IMR-90 (cell line): ENCODE results near the gene CLDN15. TPM values are rescaled to one million over a fixed set of nuclear protein-coding genes. Genes with fewer than 3 reads are reported as not detected.

Experiments used
- ATAC-seq: fragments of 200-7000 bp; cut with Tn5 transposase; 2 replicates; pipeline ENCODE4 v1.9.1; 2020; ENCODE audit warnings: low read depth, mild to moderate bottlenecking, moderate library complexity
- BruUV-seq: library from RNA; stranded (reverse); fragments of 400-500 nt; replicated peaks from 2 replicates; lab custom pipeline; 2021; lab: Mats Ljungman, UMichigan
- CTCF ChIA-PET: fragments of 300-600 bp; formaldehyde crosslinking; extraction: SDS; loops from one replicate; lab custom pipeline; 2021; ENCODE audit warnings: antibody characterized with exemption; lab: Yijun Ruan, JAX
- POLR2A ChIA-PET: fragments of 300-600 bp; sonication (Branson Sonifier 250); formaldehyde crosslinking; loops from one replicate; lab custom pipeline; 2022; ENCODE audit warnings: antibody characterized with exemption; ENCODE audit not compliant: unreplicated experiment; lab: Charles Lee
- DNase-seq: peaks from one replicate; pipeline ENCODE4 v3.0.0; 2013
- H2AFZ ChIP-seq: replicated peaks from 2 replicates; pipeline ENCODE3; 2013; ENCODE audit warnings: low read length, mild to moderate bottlenecking; ENCODE audit not compliant: poor library complexity
- H2AK5ac ChIP-seq: 2 replicates; pipeline ENCODE4 v1.6.1; 2013; ENCODE audit warnings: low read depth, low read length, inconsistent platforms
- H2AK9ac ChIP-seq: replicated peaks from 2 replicates; pipeline ENCODE3; 2013; ENCODE audit warnings: mild to moderate bottlenecking, low read depth, low read length, moderate library complexity; ENCODE audit not compliant: poor library complexity
- H2BK120ac ChIP-seq: 2 replicates; pipeline ENCODE4 v1.6.1; 2013; ENCODE audit warnings: low read depth, low read length, inconsistent platforms
- H2BK15ac ChIP-seq: 3 replicates; pipeline ENCODE4 v1.6.1; 2013; ENCODE audit warnings: low read depth, low read length, inconsistent platforms
- H2BK20ac ChIP-seq: 2 replicates; pipeline ENCODE4 v1.6.1; 2013; ENCODE audit warnings: low read depth, mild to moderate bottlenecking, inconsistent platforms, low read length, moderate library complexity
- H2BK5ac ChIP-seq: 2 replicates; pipeline ENCODE4 v1.6.1; 2013; ENCODE audit warnings: mild to moderate bottlenecking, low read depth, low read length, inconsistent platforms; ENCODE audit not compliant: poor library complexity, severe bottlenecking
- H3K14ac ChIP-seq: replicated peaks from 2 replicates; pipeline ENCODE4 v1.6.1; 2013; ENCODE audit warnings: low read depth, low read length, inconsistent platforms
- H3K18ac ChIP-seq: 2 replicates; pipeline ENCODE4 v1.6.1; 2013; ENCODE audit warnings: low read depth, low read length, control low read depth
- H3K23ac ChIP-seq: 2 replicates; pipeline ENCODE4 v1.6.1; 2013; ENCODE audit warnings: low read depth, low read length, inconsistent platforms
- H3K27ac ChIP-seq: 2 replicates; pipeline ENCODE4 v1.5.1; 2013; ENCODE audit warnings: mild to moderate bottlenecking, control low read depth, low read length; ENCODE audit not compliant: insufficient read depth
- H3K27me3 ChIP-seq: 2 replicates; pipeline ENCODE4 v1.6.1; 2013; ENCODE audit warnings: low read length; ENCODE audit not compliant: control insufficient read depth, insufficient read depth
- H3K36me3 ChIP-seq: 2 replicates; pipeline ENCODE4 v1.6.1; 2013; ENCODE audit warnings: low read length, mixed read lengths; ENCODE audit not compliant: control insufficient read depth, insufficient read depth
- H3K4ac ChIP-seq: 2 replicates; pipeline ENCODE4 v1.6.1; 2013; ENCODE audit warnings: low read depth, low read length, inconsistent platforms
- H3K4me1 ChIP-seq: 2 replicates; pipeline ENCODE4 v1.6.1; 2013; ENCODE audit warnings: low read length, mixed read lengths; ENCODE audit not compliant: control insufficient read depth, insufficient read depth
- H3K4me2 ChIP-seq: 2 replicates; pipeline ENCODE4 v1.6.1; 2013; ENCODE audit warnings: low read depth, mild to moderate bottlenecking, control low read depth, low read length, moderate library complexity
- H3K4me3 ChIP-seq: 2 replicates; pipeline ENCODE4 v1.5.1; 2013; ENCODE audit warnings: low read depth, mild to moderate bottlenecking, control low read depth, low read length, moderate library complexity; ENCODE audit not compliant: insufficient read depth
- H3K56ac ChIP-seq: 2 replicates; pipeline ENCODE4 v1.6.1; 2013; ENCODE audit warnings: low read length, inconsistent platforms; ENCODE audit not compliant: insufficient read depth; ENCODE audit errors: extremely low read depth
- H3K79me1 ChIP-seq, 2 experiments: 2 replicates each; pipeline ENCODE4 v1.6.1; 2013; ENCODE audit warnings: low read length in 2 of 2, inconsistent platforms in 1 of 2, low read depth in 1 of 2
- H3K9ac ChIP-seq: 2 replicates; pipeline ENCODE4 v1.6.1; 2013; ENCODE audit warnings: low read depth, low read length, control low read depth
- H3K9me1 ChIP-seq: 2 replicates; pipeline ENCODE4 v1.6.1; 2013; ENCODE audit warnings: low read length, inconsistent platforms; ENCODE audit not compliant: insufficient read depth
- H3K9me3 ChIP-seq: 2 replicates; pipeline ENCODE4 v1.6.1; 2013; ENCODE audit warnings: low read length; ENCODE audit not compliant: control insufficient read depth, insufficient read depth
- H4K20me1 ChIP-seq: 2 replicates; pipeline ENCODE4 v1.6.1; 2013; ENCODE audit warnings: low read length, inconsistent platforms; ENCODE audit not compliant: insufficient read depth
- H4K5ac ChIP-seq: 2 replicates; pipeline ENCODE4 v1.6.1; 2013; ENCODE audit warnings: mild to moderate bottlenecking, low read depth, low read length, control low read depth
- H4K8ac ChIP-seq, 2 experiments: 2 replicates each; pipeline ENCODE4 v1.6.1; 2013; ENCODE audit warnings: low read depth in 2 of 2, low read length in 2 of 2, control low read depth in 1 of 2, inconsistent platforms in 1 of 2
- H4K91ac ChIP-seq: 2 replicates; pipeline ENCODE4 v1.6.1; 2013; ENCODE audit warnings: low read depth, low read length, inconsistent platforms; ENCODE audit not compliant: insufficient read depth
- BHLHE40 ChIP-seq: fragments of 150-350 bp; IDR thresholded peaks from 2 replicates; pipeline ENCODE4 v1.6.1; 2016; ENCODE audit warnings: mild to moderate bottlenecking, low read depth, low read length
- CEBPB ChIP-seq: IDR thresholded peaks from 2 replicates; pipeline ENCODE4 v1.6.1; 2012; ENCODE audit warnings: low read depth, low read length, improper control_type of control experiment
- CHD1 ChIP-seq: IDR thresholded peaks from 2 replicates; pipeline ENCODE4 v1.6.1; 2012; ENCODE audit warnings: low read depth, low read length, improper control_type of control experiment
- ELK1 ChIP-seq: fragments of 150-350 bp; IDR thresholded peaks from 2 replicates; pipeline ENCODE4 v1.6.1; 2016; ENCODE audit warnings: low read depth, mild to moderate bottlenecking, low read length, moderate library complexity, borderline replicate concordance
- MAFK ChIP-seq: IDR thresholded peaks from 2 replicates; pipeline ENCODE4 v1.6.1; 2012; ENCODE audit warnings: low read depth, low read length, improper control_type of control experiment
- NFE2L2 ChIP-seq: fragments of 150-350 bp; IDR thresholded peaks from 2 replicates; pipeline ENCODE4 v1.6.1; 2016; ENCODE audit warnings: low read depth, mild to moderate bottlenecking, low read length
- POLR2A ChIP-seq: IDR thresholded peaks from 2 replicates; pipeline ENCODE4 v1.6.1; 2012; ENCODE audit warnings: mild to moderate bottlenecking, low read depth, low read length
- RAD21 ChIP-seq: IDR thresholded peaks from 2 replicates; pipeline ENCODE4 v1.6.1; 2012; ENCODE audit warnings: low read length, improper control_type of control experiment
- RCOR1 ChIP-seq: IDR thresholded peaks from 2 replicates; pipeline ENCODE4 v1.6.1; 2012; ENCODE audit warnings: mild to moderate bottlenecking, low read length, improper control_type of control experiment; ENCODE audit not compliant: insufficient replicate concordance
- SMC3 ChIP-seq: fragments of 150-350 bp; IDR thresholded peaks from 2 replicates; pipeline ENCODE4 v1.6.1; 2016; ENCODE audit warnings: low read depth, mild to moderate bottlenecking, antibody characterized with exemption, low read length, moderate library complexity
- USF2 ChIP-seq: fragments of 150-350 bp; IDR thresholded peaks from 2 replicates; pipeline ENCODE4 v1.6.1; 2017; ENCODE audit warnings: mild to moderate bottlenecking, antibody characterized with exemption, low read length, low read depth
- WGBS, 2 experiments: methylation state at CpG; one replicate each; pipeline versions ENCODE4 v1.1.5 to v1.1.7; 2013; ENCODE audit warnings: missing lambda C conversion rate in 2 of 2; ENCODE audit not compliant: insufficient read length in 1 of 2; ENCODE audit errors: extremely low coverage in 2 of 2; 5-methylcytosine and 5-hydroxymethylcytosine counted together
- dilution Hi-C: fragments of 300-500 bp; cut with HindIII; formaldehyde crosslinking; loops from one replicate; pipeline ENCODE4 v1.14.3; 2018; ENCODE audit warnings: low sequenced_read_pairs; ENCODE audit not compliant: unreplicated experiment
- in situ Hi-C: fragments of 300-500 bp; cut with MboI; formaldehyde crosslinking; loops from 3 replicates; pipeline ENCODE4 v1.14.3; 2019; ENCODE audit warnings: low sequenced_read_pairs, inconsistent platforms, mixed read lengths
- intact Hi-C: fragments of 100-400 bp; cut with micrococcal nuclease; formaldehyde crosslinking; loops from 2 replicates; pipeline ENCODE4 v1.10.0; 2022
- polyA plus RNA-seq, 3 experiments: library from polyadenylated mRNA; depleted of rRNA; stranded (reverse); fragments of >200 nt; gene quantifications; 2 replicates each; pipeline ENCODE4 v1.2.3, GENCODE V29; 2012; ENCODE audit warnings: low replicate concordance in 1 of 3
- total RNA-seq: library from RNA; depleted of rRNA; stranded (reverse); fragments of >200 nt; gene quantifications from 2 replicates; pipeline ENCODE4 v1.2.3, GENCODE V29; 2012
- TF ChIP-seq, protein P1 (sequence below): conservative IDR thresholded peaks from 2 replicates; pipeline ENCODE4 v1.5.1; 2012; ENCODE audit warnings: mild to moderate bottlenecking, low read depth, low read length, improper control_type of control experiment

Gene CLDN15
- total and polyA plus RNA-seq, 2 of the 4 experiments (the other 2 are of a cell fraction) = 0.72 to 5.4 TPM

DNA sequence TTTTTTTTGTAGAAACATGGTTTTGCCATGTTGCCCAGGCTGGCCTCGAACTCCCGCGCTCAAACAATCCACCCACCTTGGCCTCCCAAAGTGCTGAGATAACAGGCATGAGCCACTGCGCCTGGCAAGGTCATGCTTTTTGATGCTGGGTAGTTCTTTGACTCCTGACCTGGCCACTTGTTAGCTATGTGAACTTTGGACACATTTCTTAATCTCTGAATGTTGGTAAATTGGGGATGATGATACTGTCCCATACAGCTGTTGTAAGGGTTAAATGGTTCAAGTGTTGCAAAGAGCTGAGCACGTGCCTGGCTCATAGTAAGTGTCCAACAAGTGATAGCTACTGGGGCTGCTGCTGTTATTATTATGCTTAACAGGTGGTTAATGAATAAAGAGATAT is 17.3 kb downstream of the CLDN15 start:
- H3K9me3 ChIP-seq = no peaks in the 10 kb centered on the region
- BruUV-seq = no TSS peak
- POLR2A ChIA-PET = no interaction called here

More for the DNA sequence above, 17.3 kb downstream of the CLDN15 start:
- Histone ChIP-seq H3K56ac (no peak overlapping the region), H3K14ac (no peak overlapping the region), H3K4ac (no peak overlapping the region), H4K5ac (no peak overlapping the region), H3K27ac (no peak overlapping the region), H2AK9ac (no peak overlapping the region), H3K23ac (no peak overlapping the region), H2BK20ac (no peak overlapping the region), H3K27me3 (no peaks in the 10 kb centered on the region), H3K4me2 (no peak overlapping the region), H2AK5ac (no peak overlapping the region), H4K20me1 (peaks cover 8% of the 10 kb centered on the region; the same call in 1 of the 2 replicates), H3K18ac (no peak overlapping the region), H3K36me3 (peaks cover 29% of the 10 kb centered on the region), H2BK15ac (no peak overlapping the region), H3K4me3 (no peak overlapping the region), H2BK120ac (no peak overlapping the region), H3K4me1 (peaks cover 9% of the 10 kb centered on the region), H3K79me1 (peaks cover 25 to 58% of the 10 kb centered on the region in 2 experiments), H2AFZ (no peak overlapping the region), H2BK5ac (no peak overlapping the region), H3K9ac (no peak overlapping the region), H3K9me1 (peaks cover 6% of the 10 kb centered on the region), H4K8ac (no peak overlapping the region), H4K91ac (no peak overlapping the region)
- 83% methylated on average over 2 of the region's 5 CpGs; no CpG with 5 or more reads in 1 of the 2 experiments for WGBS, 2 experiments
- DNase-seq = no peak
- CTCF ChIA-PET = interaction anchor here (0.6 kb wide), 1 partner anchor 119 kb away, joined by 3 read pairs; no protein-coding TSS in a partner anchor
- in situ Hi-C loops (no loop called here), intact Hi-C loops (no loop called here), dilution Hi-C loops (no loop called here)
- no peak for TF ChIP-seq BHLHE40
- TF ChIP-seq CHD1 = no peak
- TF ChIP-seq NFE2L2 = no peak
- TF ChIP-seq POLR2A = no peak
- TF ChIP-seq USF2 = no peak
- no peak for TF ChIP-seq MAFK
- TF ChIP-seq, protein P1, sequence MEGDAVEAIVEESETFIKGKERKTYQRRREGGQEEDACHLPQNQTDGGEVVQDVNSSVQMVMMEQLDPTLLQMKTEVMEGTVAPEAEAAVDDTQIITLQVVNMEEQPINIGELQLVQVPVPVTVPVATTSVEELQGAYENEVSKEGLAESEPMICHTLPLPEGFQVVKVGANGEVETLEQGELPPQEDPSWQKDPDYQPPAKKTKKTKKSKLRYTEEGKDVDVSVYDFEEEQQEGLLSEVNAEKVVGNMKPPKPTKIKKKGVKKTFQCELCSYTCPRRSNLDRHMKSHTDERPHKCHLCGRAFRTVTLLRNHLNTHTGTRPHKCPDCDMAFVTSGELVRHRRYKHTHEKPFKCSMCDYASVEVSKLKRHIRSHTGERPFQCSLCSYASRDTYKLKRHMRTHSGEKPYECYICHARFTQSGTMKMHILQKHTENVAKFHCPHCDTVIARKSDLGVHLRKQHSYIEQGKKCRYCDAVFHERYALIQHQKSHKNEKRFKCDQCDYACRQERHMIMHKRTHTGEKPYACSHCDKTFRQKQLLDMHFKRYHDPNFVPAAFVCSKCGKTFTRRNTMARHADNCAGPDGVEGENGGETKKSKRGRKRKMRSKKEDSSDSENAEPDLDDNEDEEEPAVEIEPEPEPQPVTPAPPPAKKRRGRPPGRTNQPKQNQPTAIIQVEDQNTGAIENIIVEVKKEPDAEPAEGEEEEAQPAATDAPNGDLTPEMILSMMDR = no peak
- TF ChIP-seq ELK1 = no peak
- no peak for TF ChIP-seq SMC3
- TF ChIP-seq RCOR1 = no peak
- no peak for TF ChIP-seq RAD21
- TF ChIP-seq CEBPB = no peak
- ATAC-seq = no peak
